ENCODE results near the gene BABAM2. TPM values are rescaled to one million over a fixed set of nuclear protein-coding genes. Genes with fewer than 3 reads are reported as not detected.

Gene BABAM2
- total and polyA plus RNA-seq, 9 of the 15 experiments (the other 6 are each of a cell fraction or from before 2014, with no cell fraction given) = 10.9 to 37.4 (median 25.6) TPM

GRCh38 chr2:27852691-27853090, 37.8 kb upstream of the BABAM2 start:
- ChIA-PET CTCF (ENCODE audit: low intra/inter-chr PET ratio) (no interaction called here), POLR2A (interaction anchor here (1.2 to 1.8 kb wide), 2 partner anchors 9 to 24 kb away, joined by 3 to 6 read pairs; no protein-coding TSS in a partner anchor)
- no peak overlapping the region for H3K9ac ChIP-seq (ENCODE audit: insufficient read depth in 1 of 2, low read depth in 2 of 2, low read length in 2 of 2)
- no peaks in the 10 kb centered on the region for H3K36me3 ChIP-seq (ENCODE audit: control insufficient read depth, insufficient read depth, low read length)
- H3K4me1 ChIP-seq (replicated peaks in 1 of 2; ENCODE audit: control insufficient read depth in 2 of 2, insufficient read depth in 2 of 2, low read length in 2 of 2) = no peaks in the 10 kb centered on the region
- H3K27me3 ChIP-seq (ENCODE audit: control insufficient read depth in 2 of 2, insufficient read depth in 2 of 2, low read length in 2 of 2) = no peaks in the 10 kb centered on the region; a peak in 1 of 5 replicates
- ATAC-seq = no peak
- no TSS peak for BruUV-seq (replicated peaks)
- H4K20me1 ChIP-seq (replicated peaks; ENCODE audit: control insufficient read depth, insufficient read depth, low read length) = no peaks in the 10 kb centered on the region
- intact Hi-C loops (cut with micrococcal nuclease) = no loop called here
- in situ Hi-C loops (cut with MboI) = no loop called here
- WGBS (ENCODE audit: insufficient coverage, low coverage, missing lambda C conversion rate) = 0% methylated on average over 1 of the region's 1 CpG
- peak; percentile 29 for FAIRE-seq
- H3K27ac ChIP-seq (ENCODE audit: extremely low read depth, low read depth, low read length) = no peak overlapping the region
- H3K79me2 ChIP-seq (ENCODE audit: control insufficient read depth, insufficient read depth, low read length) = no peaks in the 10 kb centered on the region
- H3K9me3 ChIP-seq (replicated peaks; ENCODE audit: control insufficient read depth, insufficient read depth, low read depth, low read length) = no peaks in the 10 kb centered on the region
- H2AFZ ChIP-seq (ENCODE audit: low read depth, low read length) = no peak overlapping the region
- no peak for DNase-seq (ENCODE audit: extremely low read depth in 1 of 4, low spot score in 3 of 4)
- no peak overlapping the region for H3K4me2 ChIP-seq (ENCODE audit: insufficient read depth, low read length)
- H3K4me3 ChIP-seq = no peak overlapping the region
- no peaks in the 10 kb centered on the region for H3K9me1 ChIP-seq (ENCODE audit: control insufficient read depth, insufficient read depth, low read length)
- no peak for TF ChIP-seq CREB5 (CRISPR knock-in tag; IDR thresholded peaks at IDR 0.05)
- TF ChIP-seq ZBTB11 (CRISPR knock-in tag; IDR thresholded peaks at IDR 0.05) = no peak
- no peak for TF ChIP-seq TEAD1 (CRISPR knock-in tag; IDR thresholded peaks at IDR 0.05)
- no peak for TF ChIP-seq HNRNPH1 (optimal IDR thresholded peaks at IDR 0.05; ENCODE audit: low read depth, low read length)
- TF ChIP-seq MAFG (tag; conservative IDR thresholded peaks at IDR 0.05) = no peak
- TF ChIP-seq CXXC5 (CRISPR knock-in tag; IDR thresholded peaks at IDR 0.05) = no peak
- TF ChIP-seq HMG20A (CRISPR knock-in tag; conservative IDR thresholded peaks at IDR 0.05) = no peak
- no peak for TF ChIP-seq CHD4 (IDR thresholded peaks at IDR 0.05; ENCODE audit: insufficient read depth, insufficient replicate concordance, low read depth, low read length, poor library complexity, severe bottlenecking)
- TF ChIP-seq MXI1 (IDR thresholded peaks at IDR 0.05; ENCODE audit: low read depth, low read length) = no peak
- TF ChIP-seq TEAD4 (IDR thresholded peaks at IDR 0.05; ENCODE audit: low read length) = no peak
- TF ChIP-seq TEAD4 (CRISPR knock-in tag; IDR thresholded peaks at IDR 0.05; ENCODE audit: borderline replicate concordance) = no peak
- TF ChIP-seq NR2C2 (CRISPR knock-in tag; IDR thresholded peaks at IDR 0.05) = no peak
- no peak for TF ChIP-seq NR2C2 (tag; IDR thresholded peaks at IDR 0.05)
- no peak for TF ChIP-seq SLC30A9 (CRISPR knock-in tag; IDR thresholded peaks at IDR 0.05)
- TF ChIP-seq RBM22 (IDR thresholded peaks at IDR 0.05; ENCODE audit: low read depth, low read length, poor library complexity, severe bottlenecking) = no peak
